HS-5 (cell line): ENCODE data around the gene TMIE.

ENCODE experiments used
- DNase-seq: peaks from one replicate; pipeline ENCODE4 v3.0.0-alpha.2; 2012; ENCODE audit warnings: low read depth

The TMIE gene, protein sequence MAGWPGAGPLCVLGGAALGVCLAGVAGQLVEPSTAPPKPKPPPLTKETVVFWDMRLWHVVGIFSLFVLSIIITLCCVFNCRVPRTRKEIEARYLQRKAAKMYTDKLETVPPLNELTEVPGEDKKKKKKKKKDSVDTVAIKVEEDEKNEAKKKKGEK

DNA sequence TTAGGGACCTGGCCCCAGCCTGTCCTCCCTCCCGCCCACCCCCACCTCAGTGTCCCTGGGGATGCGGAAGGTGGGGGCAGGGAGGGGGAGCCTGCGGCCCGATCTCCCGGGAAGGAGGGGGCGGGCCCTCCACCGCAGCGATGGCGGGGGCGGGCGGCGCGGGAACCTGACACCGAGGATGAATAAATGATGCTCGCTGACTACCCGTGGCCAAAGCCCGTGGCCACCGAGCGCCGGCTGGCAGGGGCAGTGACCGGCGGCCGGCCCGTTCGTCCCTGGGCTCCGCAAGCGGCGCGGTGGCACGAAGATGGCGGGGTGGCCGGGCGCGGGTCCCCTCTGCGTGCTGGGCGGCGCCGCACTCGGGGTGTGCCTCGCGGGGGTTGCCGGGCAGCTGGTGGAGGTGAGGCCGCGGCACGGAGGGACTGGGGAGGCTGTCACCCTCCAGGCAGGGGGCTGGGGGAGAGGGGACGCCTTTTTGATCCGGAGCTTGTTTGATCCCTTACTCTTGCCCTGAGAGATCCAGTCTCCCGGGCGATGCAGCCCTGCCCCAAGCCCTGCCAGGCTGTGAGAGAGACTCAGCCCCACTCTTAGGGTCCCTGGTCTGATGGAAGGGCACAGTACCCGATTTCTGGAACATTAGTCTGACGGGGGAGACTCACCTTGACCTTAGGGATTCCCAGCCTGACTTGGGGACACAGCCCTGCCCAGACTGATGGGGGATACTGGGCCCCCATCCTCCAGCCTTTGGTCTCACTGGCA lies at the start of gene TMIE:
TMIE (plus strand) TSS at position 212 of the 759 bp plus-strand sequence; CDS start at position 308, 96 bp downstream.
- DNase-seq = no peak

DNA sequence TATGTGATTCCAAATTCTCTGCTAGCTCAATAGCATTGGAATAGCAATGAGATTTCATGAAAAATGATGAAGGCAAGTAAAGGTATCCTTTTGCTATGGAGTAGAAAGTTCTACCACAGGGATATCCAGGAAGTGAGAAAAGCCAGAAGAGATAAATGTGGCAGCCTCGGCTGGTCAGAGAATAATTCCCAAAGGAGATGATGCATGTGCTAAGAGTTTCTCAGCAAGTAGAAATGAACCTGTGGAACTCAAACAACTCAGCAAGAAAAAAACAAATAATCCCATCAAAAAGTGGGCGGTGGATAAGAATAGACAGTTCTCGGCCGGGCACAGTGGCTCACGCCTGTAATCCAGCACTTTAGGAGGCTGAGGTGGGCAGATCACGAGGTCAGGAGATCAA lies 45.9 kb upstream of the TMIE start:
- DNase-seq = no peak

DNA sequence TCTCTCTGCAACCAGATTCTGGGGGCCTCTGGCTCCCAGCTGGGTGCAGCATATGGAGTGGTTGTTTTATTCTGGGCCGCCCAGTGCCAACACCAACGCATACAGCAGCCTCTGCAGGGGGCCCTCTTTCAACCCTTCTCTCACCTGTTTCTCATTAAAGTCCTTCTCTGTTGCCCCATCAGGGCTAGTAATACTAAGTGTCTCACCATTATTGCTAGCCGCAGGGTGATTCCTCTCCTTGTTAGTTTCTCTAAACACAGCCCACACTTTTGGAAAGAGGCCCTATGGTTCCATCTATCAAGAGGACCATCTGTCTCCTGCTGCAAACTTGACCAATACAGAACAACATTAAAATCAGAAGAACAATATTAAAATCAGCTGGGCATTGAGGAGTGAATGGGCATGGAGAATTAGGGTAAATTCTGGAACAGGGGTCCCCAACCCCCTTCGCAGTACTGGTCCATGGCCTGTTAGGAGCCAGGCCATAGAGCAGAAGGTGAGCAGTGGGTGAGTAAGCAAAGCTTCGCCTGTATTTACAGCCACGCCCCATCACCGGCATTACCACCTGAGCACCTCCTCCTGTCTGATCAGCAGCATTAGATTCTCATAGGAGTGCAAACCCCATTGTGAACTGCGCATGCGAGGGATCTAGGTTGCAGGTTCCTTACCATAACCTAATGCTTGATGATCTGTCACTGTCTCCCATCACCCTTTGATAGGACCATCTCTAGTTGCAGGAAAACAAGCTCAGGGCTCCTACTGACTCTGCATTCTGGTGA lies 44.2 kb upstream of the TMIE start:
- no peak for DNase-seq

DNA sequence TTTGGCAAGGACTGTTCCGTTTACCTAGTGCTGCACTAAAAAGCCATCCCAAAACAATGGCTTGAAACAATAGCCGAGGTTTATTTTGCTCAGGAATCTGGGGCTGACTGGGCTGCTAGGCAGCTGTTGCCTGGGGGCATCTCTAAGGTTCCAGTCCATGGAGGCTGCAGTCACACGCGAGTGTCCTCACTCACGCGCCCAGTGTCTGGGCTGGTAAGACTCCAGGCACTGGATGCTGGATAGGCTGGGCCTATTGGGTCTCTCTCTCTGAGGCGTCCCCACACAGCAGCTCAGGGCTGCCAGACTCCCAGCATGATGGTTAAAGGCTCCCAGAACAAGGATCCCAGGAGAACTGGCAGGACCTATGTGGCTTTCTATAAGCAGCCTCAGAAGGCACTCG lies 41.9 kb upstream of the TMIE start:
- DNase-seq = no peak

DNA sequence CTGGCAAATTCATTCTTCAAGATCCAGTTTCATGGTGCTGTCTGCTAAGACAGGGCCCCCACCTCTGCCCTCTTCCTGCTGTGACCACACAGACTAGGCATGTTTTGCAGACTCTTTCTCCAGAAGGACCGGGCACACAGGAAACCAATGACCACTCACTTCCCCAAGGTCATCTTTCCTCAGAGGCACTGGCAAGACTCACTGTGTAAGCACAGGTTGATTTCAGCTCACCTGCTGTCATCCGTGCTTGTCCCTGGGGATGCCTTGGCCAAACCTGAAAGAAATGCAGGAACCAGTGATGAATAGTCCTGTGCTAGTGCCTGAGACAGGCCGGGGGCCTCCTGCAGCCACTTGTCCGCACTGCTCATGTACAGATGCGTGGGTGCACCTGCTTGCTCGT lies 41.2 kb upstream of the TMIE start:
- DNase-seq = no peak

DNA sequence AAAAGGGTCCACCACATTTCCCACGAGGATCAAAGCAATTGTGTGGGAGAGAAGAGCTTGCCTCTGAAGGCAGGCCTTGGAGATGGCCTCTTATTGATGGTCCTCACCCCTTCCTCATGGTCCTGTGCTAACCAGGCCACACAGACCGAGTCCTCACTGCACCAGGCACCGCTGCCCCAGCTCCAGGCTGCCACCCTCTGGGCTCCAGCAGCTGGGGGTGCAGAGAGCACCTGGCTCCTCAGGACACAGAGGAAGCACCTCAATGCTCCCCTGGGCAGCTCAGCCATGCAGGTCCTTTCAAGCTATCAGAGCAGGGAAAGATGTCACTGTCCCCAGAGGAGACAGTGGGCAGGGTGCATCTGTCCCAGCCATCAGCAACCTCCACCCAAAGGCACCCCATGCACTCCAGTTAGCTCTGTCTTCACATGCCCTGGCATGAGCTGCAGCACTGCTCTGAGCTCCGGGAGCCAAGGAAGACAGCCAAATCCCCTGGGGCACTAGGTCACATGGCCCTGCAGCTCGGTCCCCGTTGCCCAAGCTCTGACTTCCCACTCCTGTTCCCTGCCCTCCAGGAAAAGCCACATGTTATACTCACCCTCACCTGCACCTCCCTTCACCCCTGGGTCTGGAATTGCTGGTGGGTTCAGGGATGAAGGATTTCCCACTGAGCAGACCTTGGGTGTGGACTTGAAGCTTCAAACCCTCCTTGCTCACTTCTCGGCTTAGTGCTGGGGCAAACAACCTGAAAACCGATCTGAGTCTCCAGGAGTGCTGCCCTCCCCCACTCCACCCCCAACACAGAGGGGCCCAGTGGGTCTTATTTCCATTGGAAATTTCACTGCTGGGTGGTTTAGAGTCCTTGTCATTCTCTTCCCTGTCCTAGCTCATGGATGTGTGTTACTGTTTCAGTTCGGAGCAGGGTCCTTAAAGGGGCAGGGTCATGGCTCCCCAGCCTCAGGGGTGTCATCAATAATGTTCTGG lies 40.4 kb upstream of the TMIE start:
- no peak for DNase-seq

DNA sequence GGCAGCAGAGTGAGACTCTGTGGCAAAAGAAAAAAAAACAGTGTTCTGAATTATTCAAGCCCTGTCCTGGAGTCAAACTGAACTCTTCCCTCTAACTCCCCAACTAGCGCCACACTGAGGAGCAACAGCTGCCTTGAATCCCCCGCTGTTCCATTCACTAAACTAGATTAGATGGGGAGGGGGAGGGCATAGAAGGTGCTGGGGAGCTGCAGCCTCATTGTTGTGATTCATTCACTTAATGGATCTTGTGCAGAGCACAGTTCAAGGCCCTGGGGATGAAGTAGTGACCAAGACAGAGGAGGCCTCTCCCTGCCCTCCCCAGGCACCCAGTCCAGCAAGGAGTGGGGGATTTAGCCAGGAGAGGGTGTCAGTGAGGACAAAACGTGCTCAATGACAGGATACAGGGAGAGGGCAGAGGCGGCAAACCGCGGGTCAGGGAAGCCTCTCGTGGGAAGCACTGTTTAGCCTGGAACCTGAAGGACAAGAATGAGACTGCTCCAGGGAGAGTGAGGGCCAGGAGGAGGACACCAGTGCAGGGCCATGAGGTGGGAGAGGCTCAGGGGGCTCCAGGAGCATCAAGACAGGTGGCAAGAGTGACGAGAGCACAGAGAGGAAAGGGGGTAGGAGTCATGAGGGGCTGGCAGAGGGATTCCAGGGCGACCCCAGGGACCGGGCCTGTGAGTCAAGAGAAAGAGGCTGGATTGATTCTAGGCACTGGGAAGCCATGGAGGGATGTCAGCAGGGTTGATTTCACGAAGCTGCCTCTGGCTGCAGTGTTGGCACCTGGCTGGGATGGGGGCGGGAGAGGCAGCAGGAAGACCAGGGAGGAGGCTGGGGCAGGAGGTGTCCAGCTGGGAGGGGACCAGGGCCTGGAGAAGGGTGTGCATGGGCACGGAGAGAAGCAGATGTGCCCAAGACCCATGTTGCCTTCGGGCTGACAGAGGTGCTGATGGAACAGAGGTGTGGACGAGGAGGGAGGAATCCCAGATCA lies 39.1 kb upstream of the TMIE start:
- DNase-seq = no peak

DNA sequence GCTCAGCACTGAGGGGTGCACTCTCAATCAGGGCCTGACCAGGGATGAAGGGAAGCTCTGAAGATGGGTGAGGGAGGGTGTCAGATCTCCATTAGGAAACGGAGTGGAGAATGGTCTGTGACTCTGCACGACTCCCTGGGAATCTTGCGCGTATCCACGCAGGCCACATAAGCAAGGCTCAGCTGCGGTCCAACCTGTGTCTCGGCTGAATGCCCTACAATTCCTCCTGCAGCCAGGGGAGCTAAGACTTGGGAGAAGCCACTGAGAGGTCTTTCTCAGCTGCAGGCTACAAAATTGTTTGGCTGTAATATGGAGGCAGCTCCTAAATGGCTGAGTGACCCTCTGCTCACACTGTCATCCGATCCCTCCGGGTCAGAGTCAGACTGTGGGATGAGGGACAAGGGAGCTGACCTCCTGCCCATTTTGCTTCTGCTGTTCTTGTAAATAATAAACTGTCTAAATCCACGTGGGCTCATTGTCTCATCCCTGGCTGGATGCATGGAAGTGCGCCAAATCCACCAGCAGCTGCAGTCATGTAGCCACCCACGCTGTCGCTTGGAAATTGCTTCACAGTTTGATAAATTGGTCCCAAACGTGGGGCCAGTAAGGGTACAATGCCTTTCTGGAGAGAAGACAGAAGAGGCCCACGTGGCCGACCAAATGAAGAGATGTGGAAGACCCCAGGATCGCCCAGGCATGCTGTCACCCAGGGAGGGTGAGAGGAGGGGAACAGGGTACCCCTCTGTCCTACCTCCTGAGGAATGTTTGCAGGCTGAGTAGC lies 38.2 kb upstream of the TMIE start:
- DNase-seq = no peak

DNA sequence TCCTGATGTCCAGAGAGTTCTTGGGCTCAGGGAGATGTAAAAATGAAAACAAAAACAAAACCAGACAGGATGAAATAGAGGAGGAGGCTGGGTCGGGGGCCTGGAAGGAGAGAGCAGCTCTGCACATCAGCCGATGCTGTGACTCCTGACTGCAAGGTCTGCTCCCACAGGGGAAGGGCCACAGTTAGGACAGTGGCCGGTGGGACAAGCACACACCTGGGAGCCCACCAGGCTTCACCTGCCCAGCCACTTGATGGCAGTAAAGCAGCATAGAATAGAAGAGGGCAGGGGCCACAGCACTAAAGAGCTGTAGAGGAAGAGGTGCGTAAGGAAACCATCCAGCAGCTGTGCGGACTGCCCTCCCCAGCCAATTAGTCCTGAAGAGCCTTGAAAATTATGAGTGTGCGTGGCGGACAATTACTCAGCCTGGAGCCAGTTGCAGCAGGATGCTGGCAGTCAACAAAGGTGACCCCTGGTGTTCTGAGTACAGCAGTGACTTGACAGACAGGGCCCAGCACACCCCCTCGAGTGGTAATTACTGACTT lies 37.5 kb upstream of the TMIE start:
- no peak for DNase-seq

DNA sequence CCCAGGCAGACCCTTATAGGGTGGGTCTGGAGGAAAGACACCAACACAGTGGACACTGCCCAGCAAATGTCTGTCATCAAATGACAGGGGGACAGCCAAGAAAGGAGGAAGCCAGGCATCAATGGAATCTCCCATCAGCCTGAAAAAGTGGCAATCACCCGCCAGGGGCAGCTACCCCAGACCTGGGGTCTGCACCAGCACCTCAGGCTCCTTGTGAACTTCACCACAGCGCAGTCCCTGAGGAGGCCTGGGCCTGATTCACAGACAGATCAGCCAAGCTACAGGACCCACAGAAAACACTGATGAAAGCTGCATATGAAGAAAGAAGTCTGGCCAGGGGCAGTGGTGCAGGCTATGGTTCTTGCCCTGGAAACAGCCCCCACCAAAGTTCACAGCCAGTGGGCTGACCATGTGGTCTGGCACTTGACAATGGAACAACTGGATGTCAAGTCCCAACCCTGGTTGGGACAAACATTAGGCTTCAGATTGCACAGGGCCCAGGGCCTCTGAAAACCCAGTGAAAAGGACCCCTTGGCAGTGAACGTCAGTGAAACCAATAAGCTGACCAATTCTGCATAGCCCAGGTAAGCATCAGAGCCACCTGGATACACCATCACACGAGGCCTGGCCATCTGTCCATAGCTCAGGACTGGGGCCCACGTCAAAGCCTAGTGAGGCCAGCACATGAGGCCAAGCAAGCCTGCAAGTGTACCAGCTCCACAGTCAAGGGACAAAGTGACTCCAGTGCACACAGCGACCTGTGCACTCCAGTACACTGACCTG lies 36.8 kb upstream of the TMIE start:
- no peak for DNase-seq

DNA sequence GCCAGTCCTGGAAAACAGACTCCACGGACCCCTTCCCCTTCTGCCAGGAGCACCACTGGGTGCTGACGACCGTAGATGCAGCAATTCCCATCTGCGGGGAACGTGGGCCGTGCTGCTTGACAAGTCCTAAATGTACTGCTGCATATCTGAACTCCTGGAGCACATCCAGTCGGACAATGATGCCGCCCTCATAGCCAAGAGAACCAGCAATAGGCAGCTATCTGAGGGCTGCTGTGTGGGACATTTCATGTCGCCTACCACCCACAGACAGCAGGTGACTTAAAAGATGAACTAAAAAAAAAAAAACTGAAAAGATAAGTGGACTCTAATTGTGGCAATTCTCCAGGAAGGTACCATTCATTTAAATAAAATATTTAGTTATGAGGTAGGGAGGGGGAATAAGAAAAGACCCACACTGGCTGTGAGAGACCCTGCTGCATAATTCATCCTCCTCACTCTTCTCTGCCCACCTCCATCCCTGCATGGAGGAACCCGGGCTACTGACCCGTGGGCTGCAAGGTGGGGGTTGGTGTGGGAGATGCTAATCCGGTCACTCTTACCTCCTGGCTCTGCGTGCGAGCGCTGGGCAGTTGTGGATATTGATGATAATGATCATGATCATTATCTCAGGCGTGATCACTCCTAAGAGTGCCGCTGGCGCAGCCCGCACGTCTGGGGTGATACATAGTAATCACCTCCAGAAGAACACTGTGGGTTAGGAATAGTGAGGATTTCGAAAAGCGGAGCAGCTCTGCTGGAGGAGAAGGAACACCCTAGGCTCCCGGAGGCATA lies 36.0 kb upstream of the TMIE start:
- no peak for DNase-seq

DNA sequence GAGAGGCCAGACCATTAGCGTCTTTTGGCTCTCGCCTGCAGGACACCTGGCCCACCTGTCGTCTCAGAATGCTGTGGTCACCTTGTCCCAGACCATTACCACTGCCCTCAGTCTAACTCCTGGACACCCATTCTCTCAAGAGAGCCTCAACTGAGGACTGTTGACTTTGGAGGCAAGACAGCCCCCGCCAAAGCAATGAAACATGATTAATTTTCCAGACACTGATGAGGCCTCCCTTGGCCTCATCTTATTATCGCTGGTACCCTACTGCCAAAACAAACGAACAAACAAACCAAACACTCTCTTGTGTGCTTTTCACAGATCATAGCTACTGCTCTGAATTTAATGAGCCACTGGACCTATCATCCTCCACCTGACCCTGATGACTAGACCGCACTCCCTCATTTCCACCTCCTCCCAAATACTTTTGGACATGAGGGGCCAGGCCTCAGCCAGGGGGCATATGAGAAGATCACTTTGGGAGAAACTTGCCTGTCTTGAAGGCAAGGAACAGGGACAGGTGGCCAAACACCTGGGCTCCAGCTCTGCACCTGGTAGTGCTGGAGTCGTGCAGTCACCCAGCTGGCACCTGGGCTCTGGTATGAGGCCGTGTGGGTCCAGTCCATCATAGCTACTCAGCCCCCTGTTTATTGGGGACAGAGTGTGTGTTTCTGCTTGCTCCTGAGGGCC lies 35.3 kb upstream of the TMIE start:
- no peak for DNase-seq

DNA sequence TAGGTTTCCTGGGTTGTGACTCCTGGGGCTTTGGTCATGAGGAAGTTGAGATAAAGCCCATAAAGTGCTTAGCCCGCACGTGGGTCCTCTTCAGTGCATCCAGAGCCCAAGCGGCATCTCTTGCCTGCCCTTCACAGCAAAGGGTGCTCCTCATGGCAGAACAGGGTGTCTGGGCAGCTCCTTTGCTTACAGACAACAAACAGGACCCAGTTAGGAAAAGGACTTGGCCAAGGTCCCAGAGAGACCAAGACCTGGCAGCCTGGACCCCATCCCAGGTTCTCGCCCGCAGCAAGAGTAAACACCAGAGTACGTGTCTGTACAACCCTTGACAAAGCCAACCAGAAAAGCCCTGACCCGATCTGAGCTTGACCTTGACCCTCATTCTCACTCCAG lies 34.7 kb upstream of the TMIE start:
- no peak for DNase-seq

DNA sequence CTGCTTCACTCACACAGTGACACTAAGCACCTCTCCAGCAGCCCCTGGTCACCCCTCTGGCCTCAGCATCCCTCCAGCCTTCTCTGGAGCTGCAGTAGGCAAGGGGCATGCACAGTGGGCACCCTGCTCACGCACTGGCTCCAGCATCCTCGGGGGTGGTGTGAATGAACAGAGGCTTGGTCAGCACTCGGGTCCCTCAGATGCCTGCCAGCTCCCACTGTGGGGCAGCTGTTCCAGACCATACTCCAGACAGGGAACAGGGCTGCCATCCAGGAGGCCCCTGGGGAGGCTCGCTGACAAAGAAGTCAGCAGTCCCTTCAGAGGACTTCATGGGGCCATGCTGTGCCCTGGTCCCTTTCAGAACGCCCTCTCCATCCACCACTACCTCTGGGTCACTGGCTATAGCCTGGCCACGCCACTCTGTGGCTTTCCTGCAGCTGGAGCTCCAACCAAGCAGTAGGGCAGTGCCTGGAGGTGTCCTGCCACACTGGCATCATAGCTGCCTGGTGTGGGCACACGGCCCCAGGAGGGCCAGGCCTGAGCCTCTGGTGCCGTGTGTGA lies 34.1 kb upstream of the TMIE start:
- no peak for DNase-seq

DNA sequence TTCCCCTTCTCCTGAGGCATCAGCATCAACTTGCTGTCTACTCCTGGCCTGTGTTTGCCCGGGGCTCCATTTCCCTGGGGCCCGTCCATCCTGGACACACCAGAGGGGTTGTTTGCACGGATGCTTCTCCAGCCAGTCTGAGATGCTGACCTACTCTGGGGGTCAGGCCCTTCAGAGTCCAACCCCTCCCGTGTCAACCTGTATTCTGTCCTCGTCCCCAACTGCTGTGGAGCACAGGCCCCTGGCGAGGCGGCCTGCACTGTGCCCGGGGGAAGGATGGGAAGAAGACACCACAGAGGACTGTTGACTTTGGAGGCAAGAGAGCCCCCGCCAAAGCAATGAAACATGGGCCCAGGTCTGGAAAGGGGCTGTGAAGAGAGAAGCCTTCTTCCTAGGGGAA lies 33.5 kb upstream of the TMIE start:
- DNase-seq = no peak

DNA sequence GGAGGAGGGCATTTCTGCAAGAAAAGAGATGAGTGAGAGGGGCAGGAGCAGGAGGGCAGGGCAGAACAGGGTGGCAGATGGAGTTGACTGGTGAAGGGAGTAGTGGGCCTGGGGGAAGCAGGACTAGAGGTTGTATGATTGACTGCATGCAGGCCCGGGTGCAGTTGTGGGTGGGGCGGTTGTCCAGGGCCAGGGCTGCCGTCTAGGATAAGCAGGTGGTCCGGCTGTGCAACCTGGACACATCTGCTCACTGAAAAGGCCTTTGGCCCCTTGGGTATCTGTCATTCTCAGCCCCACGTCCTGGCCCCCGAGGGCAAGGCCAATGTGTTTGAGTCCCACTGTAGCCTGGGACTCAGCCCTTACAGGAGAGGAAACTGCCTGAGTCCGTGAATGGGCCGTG lies 33.1 kb upstream of the TMIE start:
- no peak for DNase-seq

DNA sequence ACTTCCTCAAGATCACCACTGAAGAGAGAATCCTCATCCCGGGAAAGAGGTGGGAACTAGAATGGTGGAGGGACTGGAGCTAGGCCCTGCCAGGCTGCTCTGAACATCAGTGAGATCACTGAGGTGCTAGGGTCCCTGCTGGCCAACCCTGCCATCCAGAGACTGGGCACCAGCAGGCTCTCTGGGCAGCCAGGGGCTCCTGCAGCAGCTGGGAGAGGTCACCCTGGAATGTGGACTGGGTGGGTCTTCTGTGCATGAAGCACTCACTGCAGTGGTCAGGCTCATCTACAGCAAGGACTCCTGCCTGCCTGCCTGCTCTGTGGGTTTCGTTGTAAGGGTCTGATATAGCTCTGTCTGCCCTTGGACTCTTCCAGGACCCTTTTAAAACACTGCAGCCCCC lies 32.6 kb upstream of the TMIE start:
- DNase-seq = no peak
